ENCODE measurements around the gene UCN2. TPM values are rescaled to one million over a fixed set of nuclear protein-coding genes. Genes with fewer than 3 reads are reported as not detected.

The UCN2 gene
- total RNA-seq, 4 donors from 2014 or later: not detected

- 19 to 100% methylated on average over 1 to 28 of the region's 29 CpGs for WGBS, 2 donors (ENCODE audit: low coverage in 1 of 2)
- Histone ChIP-seq H3K4me3 (peak overlapping the region; percentile 27 to 52 (median 44)), H3K27ac (peak overlapping the region; percentile 43 to 84 (median 78)), H3K27me3 (no peaks in the 10 kb centered on the region), H3K4me1 (peaks cover 11 to 56% (median 31%) of the 10 kb centered on the region in 4 donors), H3K9me3 (no peaks in the 10 kb centered on the region), H3K36me3 (no peaks in the 10 kb centered on the region)
- intact Hi-C loops (cut with DNase I; ENCODE audit: low total_unique reads): no loop called here
- DNase-seq: no peak
- TF ChIP-seq POLR2A (IDR thresholded peaks at IDR 0.05) (peak; percentile 30), POLR2AphosphoS5 (IDR thresholded peaks at IDR 0.05) (peak in 1 of 3 donors; percentile 34), EP300 (IDR thresholded peaks at IDR 0.05; ENCODE audit: low read depth) (no peak)
- TF ChIP-seq, protein P1, sequence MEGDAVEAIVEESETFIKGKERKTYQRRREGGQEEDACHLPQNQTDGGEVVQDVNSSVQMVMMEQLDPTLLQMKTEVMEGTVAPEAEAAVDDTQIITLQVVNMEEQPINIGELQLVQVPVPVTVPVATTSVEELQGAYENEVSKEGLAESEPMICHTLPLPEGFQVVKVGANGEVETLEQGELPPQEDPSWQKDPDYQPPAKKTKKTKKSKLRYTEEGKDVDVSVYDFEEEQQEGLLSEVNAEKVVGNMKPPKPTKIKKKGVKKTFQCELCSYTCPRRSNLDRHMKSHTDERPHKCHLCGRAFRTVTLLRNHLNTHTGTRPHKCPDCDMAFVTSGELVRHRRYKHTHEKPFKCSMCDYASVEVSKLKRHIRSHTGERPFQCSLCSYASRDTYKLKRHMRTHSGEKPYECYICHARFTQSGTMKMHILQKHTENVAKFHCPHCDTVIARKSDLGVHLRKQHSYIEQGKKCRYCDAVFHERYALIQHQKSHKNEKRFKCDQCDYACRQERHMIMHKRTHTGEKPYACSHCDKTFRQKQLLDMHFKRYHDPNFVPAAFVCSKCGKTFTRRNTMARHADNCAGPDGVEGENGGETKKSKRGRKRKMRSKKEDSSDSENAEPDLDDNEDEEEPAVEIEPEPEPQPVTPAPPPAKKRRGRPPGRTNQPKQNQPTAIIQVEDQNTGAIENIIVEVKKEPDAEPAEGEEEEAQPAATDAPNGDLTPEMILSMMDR (IDR thresholded peaks at IDR 0.05): no peak
- in situ Hi-C loops (cut with MboI; ENCODE audit: low pct_ligation_motif_present in 1 of 4, low pct_unique_long_range_greater_than_20kb in 1 of 4, low sequenced_read_pairs in 3 of 4): no loop called here
Measured at GRCh38 chr3:48555949-48556795, 7.4 kb downstream of the UCN2 start.

DNA sequence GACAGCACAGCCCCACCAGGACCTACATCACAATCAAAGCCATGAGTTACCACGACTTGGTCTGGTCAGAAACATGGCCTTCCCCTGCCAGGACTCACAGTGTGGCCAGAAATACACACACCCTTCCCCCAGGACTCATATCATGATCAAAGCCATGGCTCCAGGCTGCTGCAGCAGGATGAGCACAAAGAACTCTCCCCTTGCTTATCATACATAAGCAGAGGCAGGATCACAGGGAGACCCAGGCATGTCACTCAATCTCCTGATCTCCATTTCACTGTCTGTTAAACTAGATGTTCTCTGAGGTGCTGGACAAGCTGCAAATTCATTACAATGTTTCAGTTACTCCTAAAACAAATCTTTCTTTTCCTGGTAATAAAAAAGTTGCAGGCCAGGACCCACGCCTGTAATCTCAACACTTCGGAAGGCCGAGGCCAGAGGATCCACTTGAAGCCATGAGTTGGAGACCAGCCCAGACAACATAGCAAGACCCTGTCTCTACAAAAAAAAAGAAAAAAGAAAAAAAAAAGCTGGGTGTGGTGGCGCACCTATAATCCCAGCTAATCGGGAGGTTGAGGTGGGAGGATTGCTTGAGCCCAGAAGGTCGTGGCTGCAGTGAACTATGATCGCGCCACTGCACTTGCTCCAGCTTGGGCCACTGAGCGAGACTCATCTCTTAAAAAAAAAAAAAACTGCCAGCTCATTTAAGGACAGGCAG is 8.2 kb downstream of the UCN2 start:
- intact Hi-C loops (cut with DNase I; ENCODE audit: low total_unique reads) (no loop called here), in situ Hi-C loops (cut with MboI; ENCODE audit: low pct_ligation_motif_present in 1 of 4, low pct_unique_long_range_greater_than_20kb in 1 of 4, low sequenced_read_pairs in 3 of 4) (no loop called here)
- Histone ChIP-seq H3K4me1 (peaks cover 9 to 48% (median 24%) of the 10 kb centered on the region in 4 donors), H3K27ac (peak overlapping the region; percentile 43 to 84 (median 78)), H3K9me3 (no peaks in the 10 kb centered on the region), H3K4me3 (no peak overlapping the region), H3K36me3 (no peaks in the 10 kb centered on the region), H3K27me3 (no peaks in the 10 kb centered on the region)
- TF ChIP-seq, protein P1 (IDR thresholded peaks at IDR 0.05): no peak
- TF ChIP-seq POLR2AphosphoS5 (IDR thresholded peaks at IDR 0.05) (no peak), EP300 (IDR thresholded peaks at IDR 0.05; ENCODE audit: low read depth) (no peak), POLR2A (IDR thresholded peaks at IDR 0.05) (no peak)
- no peak for DNase-seq
- 71% methylated on average over 10 of the region's 10 CpGs; no CpG with 5 or more reads in 1 of the 2 donors for WGBS, 2 donors (ENCODE audit: low coverage in 1 of 2)

DNA sequence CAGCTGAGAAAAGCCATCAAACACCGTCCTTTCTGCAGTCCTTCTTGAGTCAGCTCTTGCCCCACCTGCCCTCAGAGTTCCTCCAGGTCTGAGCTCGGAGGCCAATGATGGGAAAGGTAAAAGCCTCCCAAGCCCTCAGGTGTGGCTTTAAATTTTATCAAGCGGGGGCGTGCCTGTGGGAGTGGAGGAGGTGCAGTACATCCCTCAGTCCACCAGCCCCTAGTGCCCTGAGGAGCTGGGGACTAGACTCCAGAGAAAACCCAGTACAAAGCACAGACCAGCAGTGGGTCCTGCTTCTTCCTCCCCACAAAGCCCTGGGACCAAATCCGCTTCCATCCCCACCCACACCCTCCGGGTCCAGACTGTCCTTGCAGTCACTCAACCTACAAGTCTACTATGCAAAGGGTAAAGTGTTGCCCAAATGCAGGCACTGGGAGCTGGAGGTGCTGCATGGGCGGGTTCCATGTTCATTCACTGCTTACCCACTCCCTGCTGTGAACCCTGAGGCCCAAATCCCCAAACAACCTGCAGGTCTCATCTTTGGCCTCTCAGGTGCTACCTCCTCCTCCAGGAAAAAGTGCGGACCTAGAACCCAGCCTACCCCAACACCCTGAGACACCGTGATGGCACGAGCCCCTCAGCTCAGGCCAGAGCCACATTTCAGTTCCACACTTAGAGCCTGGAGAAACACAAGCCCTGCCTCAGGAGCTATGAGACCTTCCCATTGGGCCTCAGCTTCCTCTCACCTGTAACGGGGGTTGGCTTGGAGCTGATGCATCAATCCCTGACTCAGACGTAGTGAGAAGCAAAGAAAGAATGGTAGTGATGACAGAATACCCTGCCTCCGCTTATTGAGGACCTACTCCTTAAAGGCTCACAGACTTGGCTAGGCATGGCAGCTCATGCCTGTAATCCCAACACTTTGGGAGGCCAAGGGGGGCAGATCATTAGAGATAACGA is 9.4 kb downstream of the UCN2 start:
- Histone ChIP-seq H3K4me1 (peaks cover 5 to 43% (median 20%) of the 10 kb centered on the region in 4 donors), H3K36me3 (no peaks in the 10 kb centered on the region), H3K9me3 (no peaks in the 10 kb centered on the region), H3K27ac (peak overlapping the region in 1 of 4 donors; percentile 10), H3K27me3 (no peaks in the 10 kb centered on the region), H3K4me3 (no peak overlapping the region)
- in situ Hi-C loops (cut with MboI; ENCODE audit: low pct_ligation_motif_present in 1 of 4, low pct_unique_long_range_greater_than_20kb in 1 of 4, low sequenced_read_pairs in 3 of 4): no loop called here
- 80 to 88% methylated on average over 2 to 14 of the region's 14 CpGs for WGBS, 2 donors (ENCODE audit: low coverage in 1 of 2)
- no peak for TF ChIP-seq EP300 (IDR thresholded peaks at IDR 0.05; ENCODE audit: low read depth)
- no peak for TF ChIP-seq POLR2A (IDR thresholded peaks at IDR 0.05)
- TF ChIP-seq, protein P1 (IDR thresholded peaks at IDR 0.05): no peak
- no peak for TF ChIP-seq POLR2AphosphoS5 (IDR thresholded peaks at IDR 0.05)
- intact Hi-C loops (cut with DNase I; ENCODE audit: low total_unique reads): no loop called here
- DNase-seq: no peak

Measured in transverse colon (tissue), 4 donors.